Stimulated activated CD4-positive, alpha-beta T cell treated with anti-CD3 and anti-CD28 coated beads, Interleukin-2, amount 100 ng/mL, for 4 hours (primary cell): ENCODE measurements around the gene ANAPC13.

Experiments used
- DNase-seq: peaks from one replicate; pipeline ENCODE4 v3.0.0-alpha.2; 2020; ENCODE audit warnings: low read depth

Gene ANAPC13

DNA sequence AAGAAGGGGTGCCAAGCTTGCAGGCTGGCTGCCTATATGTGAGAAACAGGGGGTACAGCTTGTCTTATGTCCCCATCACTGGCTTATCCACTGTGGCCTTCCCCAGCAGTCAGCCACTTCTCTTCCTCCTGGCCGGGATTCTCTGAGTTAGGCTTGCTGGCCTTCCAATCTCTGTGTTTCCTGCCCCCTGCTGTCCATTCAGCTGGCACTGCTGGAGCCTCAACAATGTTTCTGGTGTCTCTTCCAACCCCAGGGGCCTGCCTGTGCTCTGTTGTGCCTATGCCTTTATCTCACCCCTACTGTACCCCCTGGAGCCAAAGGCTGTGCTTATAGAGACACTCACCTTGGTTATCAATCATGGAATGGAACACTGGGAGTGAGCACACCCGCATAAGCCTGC, 36.5 kb downstream of the ANAPC13 start:
- no peak for DNase-seq

DNA sequence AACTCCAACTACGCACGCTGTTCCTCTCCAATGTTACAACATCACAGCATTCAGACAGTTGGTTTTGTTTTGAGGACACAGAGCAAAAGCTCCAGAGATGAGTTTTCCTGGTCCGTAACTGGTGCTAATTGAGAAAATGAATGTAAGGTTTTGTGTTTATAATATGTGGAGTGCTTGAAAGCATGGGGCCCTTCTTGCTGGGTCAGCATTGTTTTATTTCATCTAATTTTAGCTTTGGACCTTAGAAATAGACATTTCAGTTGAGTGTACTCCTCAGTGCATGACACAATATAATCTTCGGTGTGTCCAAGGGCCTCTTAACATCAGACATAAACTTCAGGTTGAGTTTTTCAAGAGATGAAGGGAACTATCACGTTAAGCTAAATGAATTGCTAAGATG, 37.1 kb downstream of the ANAPC13 start:
- no peak for DNase-seq

DNA sequence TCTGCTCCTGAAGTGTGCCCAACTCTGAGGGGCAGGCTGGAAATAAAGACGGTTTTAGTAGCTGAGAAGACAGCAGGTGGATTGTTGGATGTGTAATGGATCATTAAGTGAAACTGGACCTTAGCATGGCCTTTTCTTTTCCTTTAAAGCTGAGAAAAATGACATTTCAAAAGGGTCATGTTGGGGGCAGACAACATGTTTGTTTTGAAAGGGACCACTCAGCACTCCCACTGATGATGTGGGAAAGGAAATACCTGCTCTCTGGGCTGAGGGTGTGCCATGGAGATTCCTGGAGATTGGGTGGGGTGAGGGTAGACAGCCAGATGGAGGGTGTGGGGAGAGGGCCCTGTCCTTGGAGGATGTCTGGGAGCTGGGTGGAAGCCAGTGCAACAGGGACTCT, 38.4 kb downstream of the ANAPC13 start:
- no peak for DNase-seq

DNA sequence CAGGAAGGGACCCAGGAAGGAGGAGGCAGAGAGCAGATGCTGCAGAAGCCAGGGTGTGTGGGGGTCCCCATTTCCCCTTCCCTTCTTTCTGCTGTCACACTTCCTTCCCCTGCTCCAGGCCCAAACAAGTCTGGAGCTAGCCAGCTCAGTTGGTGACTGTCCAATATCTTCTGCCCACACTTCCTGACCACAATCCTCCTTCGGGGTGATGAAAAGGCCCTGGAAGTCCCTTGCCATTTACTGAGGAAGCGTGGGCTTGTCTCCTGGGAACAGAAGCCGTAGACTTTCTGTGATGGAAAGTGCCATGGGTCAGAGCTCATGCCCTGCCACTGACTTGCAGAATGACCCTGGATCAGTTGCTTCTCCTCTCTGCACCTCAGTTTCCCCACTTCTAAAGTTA, 39.0 kb downstream of the ANAPC13 start:
- no peak for DNase-seq

DNA sequence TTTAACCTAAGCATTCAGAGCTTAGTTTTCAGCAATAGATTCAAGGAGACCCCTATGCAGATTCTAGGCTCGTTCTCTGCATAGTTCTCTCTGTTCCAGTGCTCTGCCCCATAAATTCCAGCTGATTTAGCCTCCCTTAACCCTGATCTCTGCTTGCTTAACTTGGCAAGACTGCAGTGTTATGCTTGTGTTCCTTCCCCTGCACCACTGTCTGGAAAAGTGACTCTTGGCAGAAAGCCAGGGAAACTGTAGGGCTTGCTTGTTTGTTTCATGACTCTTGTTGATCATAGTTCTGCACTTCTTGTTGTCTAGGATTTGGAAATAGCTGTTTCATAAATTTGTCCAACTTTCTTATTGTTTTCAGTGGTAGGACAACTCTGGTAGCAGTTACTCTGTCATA, 40.1 kb downstream of the ANAPC13 start:
- DNase-seq, result no peak

DNA sequence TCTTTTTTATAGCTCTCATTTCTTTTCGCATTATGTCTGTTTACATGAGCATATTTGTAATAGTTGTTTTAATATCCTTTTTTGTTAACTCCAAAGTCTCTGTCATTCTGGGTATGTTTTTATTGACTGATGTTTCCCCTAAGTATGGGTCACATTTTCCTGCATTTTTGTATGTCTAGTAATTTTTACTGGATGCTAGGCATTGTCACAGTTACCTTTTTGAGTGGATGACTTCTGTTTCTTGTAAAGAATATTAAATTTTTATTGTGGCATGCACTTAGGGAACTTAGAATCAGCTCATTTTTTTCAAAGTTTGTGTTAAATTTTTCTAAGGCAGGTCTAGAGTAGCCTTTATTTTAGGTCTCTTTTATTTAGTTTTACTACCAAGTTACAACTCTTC, 40.7 kb downstream of the ANAPC13 start:
- DNase-seq, result no peak

DNA sequence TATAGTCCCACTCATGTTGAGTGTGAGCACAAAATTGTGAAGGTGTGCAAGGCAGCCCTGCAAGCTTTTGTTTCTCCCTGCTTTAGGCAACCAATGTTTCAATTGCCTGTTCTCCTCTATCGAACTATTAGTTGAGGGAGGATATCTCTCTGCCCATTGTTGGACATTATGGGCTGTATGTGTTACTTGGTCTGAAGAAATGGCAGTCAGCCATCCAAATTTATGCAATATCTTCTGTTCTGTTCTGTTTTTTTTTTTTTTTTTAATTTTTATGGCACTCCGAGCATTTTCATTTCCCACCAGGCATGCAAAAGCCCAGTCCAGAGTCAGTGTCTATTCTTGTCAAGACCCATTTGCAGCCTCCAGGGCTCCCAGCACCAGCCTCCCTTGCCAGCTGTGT, 44.0 kb downstream of the ANAPC13 start:
- DNase-seq, result no peak

DNA sequence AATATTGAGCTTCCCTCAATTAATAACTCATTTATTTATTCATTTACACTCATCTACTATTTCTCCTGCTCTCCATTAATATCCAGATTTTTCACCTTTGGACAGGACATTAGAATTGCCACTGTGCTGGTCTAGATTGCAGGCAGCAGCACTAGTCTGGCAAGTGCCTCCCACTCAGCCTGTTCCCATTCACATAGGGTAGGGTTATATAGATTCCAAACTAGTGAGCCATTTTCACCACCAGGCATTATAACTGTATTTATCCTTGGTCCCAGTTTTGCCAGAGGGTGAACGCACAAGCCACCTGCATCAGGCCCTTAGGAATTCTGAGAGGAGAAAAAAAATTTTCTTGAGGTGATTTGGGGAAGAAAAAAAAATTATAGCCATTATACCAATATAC, 44.5 kb downstream of the ANAPC13 start:
- no peak for DNase-seq

DNA sequence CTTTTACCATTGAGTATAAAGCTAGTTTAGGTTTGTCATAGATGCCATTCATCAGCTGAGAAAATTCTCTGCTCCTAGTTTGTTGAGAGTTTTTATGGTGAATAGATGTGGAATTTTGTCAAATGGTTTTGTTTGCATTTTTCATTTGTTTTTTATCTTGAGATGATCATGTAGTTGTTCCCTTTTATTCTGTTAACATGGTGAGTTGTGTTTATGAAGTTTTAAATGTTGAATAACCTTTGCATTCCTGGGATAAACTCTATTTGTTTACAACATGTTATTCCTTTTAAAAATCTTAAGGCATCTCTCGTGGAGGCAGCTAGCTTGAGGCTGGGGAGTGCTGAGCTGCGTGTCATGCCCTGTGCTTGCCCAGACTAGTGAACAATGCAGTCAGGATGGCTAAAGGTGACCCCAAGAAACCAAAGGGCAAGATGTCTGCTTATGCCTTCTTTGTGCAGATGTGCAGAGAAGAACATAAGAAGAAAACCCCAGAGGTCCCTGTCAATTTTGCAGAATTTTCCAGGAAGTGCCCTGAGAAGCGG, 48.5 kb downstream of the ANAPC13 start:
- no peak for DNase-seq

DNA sequence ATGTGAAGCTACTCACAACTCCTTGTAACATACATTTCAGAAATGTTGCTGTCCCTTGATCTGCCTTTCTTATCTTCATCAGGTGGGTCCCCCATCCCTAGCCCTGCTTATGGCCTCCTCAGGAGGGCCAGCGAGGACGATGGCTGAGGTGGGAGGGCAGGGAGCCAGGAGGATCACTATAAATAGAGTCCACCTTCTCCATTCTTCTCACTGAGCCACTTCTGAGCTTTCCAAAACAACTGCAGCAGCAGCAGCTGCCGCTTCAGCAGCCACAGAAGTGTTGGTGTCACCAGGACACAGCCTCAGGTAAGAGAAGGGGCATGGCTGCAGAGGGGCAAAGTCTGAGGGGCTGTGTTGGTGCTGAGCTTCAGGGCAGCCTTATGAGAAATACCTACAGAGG, 53.5 kb downstream of the ANAPC13 start:
- no peak for DNase-seq

DNA sequence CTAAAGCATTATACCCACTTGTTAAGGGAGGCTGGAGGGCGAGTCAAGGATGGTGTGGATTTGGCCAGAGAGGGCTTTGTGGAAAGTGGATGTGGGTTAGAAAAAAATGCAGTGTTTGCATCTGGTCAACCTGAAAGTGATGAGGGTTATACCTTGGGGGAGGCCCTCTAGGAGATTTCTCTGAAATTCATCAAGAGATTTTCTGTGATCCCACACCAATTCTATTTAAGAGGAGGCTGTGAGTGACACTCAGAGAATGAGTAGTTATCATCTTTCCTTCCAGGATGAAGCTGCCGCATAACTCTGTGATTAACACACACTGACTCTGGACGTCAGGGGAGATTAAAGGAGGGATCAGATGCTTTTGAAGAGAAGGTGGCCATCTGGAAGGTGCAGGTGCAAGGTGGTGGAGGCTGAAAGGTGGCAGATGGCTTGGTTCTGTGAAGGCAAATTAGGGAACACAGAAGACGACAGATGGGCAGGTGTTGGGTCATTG, 54.8 kb downstream of the ANAPC13 start:
- no peak for DNase-seq

DNA sequence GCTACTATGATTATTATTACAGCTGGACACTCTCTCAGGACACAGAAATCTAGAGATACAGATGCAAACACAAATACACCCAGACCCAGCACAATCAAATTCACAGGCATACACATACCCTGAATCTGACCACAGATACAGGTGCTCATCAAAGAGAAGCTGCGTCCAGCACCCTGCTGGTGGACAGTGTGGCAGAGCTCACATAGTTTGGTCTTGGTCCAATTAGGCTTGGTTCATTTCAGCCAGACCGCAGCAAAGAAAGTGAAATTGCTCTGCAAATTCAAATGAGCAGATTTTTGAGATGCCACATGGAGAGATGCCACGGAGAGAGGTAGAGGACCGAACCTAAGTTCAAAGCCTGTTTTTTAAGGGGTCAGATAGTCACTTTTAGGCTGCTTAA, 55.6 kb downstream of the ANAPC13 start:
- no peak for DNase-seq

DNA sequence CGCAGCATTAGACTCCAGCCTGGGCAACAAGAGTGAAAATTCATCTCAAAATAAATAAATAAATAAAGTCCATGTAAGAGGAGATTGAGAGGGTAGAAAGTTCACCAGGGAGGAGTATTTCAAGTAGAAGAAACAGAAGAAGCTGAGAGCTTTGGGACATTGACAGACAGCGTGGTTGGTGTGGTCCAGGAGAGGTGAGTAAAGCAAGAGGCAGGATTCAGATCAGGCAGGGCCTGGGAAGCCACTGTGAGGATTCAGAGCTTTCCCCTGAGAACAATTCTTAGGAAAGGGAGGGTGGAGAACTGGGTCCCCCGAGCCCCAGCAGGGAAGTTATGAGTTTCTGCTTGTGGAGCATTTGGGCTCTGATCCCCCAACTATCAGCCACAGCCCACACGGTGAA, 57.4 kb downstream of the ANAPC13 start:
- DNase-seq, result no peak
